RPMI8226 (cell line): ENCODE data around the gene COX5B.
A peak's percentile ranks its signal among the peaks of the same experiment; 100 is the strongest.
"Not testable (repeated sequence)": the region's sequence is repeated elsewhere in the genome, so short reads cannot be mapped to it uniquely, and the experiment has no call there.

ENCODE experiments used
- DNase-seq: peaks from one replicate; pipeline ENCODE4 v3.0.0-alpha.2; 2015

COX5B gene

GRCh38 chr2:97654791-97655190 lies 8.9 kb downstream of the COX5B start:
- no peak for DNase-seq

DNA sequence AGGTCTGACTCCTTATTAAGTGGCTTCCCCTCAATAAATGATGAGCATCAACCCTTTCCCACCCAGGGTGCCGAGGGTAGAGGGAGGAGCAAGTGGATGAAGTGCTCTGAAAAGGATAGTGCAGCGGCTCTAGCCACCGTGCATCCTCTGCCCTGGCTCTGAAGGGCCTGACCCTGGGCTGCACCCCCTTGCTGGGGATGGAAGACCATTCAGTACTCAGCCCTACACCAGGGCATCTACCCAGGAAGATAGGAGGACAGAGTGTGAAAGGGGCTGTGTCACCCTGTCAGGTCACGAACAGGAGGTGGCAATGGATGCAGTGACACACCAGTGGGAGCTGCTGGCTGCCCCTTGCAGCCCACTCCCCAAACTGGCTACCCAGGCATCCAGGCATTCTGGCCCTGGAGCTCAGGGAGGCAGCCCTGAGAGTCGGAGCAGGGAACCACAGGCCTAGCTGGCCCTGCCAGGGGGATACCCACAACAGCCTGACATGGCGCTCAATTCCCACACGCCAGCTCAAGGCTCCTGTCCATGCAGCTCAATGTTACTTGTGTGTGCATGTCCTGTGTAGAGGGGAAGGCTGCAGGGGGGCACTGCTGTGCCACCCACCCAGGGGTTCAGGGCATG lies 10.4 kb downstream of the COX5B start:
- DNase-seq: no peak

GRCh38 chr2:97656905-97657587 lies 11.2 kb downstream of the COX5B start:
- no peak for DNase-seq

- no peak for DNase-seq
Observed at GRCh38 chr2:97657986-97658690, 12.3 kb downstream of the COX5B start.

- DNase-seq: no peak
Observed at GRCh38 chr2:97658691-97659157, 12.9 kb downstream of the COX5B start.

DNA sequence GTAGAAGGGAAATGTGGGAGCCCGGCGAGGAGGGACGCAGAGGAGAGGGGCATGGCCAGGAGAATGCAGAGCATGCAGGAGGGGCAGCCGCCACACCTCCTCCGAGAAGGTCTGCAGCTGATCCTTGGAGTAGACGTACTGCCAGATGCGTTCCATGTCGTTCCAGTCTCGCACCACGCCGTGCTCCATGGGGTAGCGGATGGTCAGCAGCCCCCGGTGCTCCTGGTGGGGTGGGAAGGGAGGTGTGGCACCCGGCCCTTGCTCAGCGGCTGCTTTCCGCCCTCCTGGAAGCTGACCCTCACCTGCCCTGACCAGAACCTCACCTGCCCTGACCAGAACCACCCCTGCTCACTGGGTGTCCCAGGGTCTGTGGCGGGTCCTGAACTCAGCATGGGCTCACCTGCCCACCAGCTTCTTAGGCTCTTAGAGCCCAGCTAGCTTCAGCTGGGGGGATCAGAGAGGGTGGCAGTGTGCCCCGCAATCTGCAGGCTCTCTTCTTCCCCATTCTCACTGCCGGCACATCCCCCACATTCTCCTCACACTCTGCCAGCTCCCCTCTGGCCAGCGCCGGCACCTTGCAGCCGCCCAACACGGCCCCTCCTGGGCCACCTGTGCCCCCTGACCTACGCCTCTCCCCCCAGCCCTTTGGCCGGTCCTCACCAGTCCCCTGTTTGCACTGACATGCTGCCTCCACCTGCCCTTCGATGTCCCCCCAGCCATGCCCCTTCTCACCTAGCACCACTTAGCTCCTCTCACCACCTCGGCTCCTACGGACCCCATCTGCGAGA lies 13.6 kb downstream of the COX5B start:
- no peak for DNase-seq

GRCh38 chr2:97660044-97660774 lies 14.3 kb downstream of the COX5B start:
- DNase-seq: no peak

DNA sequence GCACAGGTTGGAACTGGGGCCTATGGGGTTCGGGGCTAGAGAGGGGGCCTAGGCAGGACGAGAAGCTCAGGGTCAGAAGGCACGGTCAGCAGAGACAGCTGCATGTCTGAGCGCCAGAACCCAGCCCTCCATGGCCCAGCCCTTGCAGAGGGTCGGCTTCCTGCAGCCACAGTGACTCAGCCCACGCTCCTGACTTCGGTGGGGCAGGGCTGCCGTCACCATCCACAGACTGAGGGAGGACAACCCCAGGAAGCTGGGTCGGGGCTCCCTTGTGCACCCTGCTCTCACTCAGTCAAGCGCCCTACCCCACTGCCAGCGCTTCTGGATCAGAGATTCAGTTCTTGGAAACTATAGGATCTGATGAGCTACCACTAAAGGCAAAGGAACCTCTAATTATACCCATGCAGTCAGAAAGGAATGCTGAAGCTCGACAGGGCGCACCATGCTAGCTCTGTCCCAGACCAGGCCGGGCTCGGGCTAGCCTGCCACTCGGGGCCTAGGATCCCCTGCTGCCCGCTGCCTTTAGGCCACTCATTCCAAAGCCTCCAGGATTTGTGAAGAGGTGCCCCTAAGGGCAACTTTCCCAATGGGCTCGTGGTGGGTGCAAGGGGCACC lies 15.0 kb downstream of the COX5B start:
- DNase-seq: no peak

DNA sequence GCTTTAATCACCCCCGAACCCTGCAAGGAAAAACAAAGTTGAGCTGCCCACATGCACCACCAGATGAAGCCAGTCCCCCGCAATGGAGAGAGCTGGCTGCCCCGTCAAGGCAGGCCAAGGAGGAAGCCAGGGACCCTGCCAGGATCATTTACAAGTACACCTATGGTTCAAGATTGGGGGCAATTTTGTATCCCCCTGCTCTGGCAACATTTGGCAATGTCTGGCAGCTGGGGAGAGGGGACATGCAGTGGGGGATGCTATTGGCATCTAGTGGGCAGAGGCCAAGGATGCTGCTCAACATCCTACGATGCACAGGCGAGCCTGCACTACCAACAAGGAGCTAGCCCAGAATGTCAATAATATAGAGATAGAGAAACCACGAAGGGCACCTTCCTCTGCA lies 16.1 kb downstream of the COX5B start:
- DNase-seq: no peak

- DNase-seq: no peak
Observed at GRCh38 chr2:97662386-97662894, 16.6 kb downstream of the COX5B start.

DNA sequence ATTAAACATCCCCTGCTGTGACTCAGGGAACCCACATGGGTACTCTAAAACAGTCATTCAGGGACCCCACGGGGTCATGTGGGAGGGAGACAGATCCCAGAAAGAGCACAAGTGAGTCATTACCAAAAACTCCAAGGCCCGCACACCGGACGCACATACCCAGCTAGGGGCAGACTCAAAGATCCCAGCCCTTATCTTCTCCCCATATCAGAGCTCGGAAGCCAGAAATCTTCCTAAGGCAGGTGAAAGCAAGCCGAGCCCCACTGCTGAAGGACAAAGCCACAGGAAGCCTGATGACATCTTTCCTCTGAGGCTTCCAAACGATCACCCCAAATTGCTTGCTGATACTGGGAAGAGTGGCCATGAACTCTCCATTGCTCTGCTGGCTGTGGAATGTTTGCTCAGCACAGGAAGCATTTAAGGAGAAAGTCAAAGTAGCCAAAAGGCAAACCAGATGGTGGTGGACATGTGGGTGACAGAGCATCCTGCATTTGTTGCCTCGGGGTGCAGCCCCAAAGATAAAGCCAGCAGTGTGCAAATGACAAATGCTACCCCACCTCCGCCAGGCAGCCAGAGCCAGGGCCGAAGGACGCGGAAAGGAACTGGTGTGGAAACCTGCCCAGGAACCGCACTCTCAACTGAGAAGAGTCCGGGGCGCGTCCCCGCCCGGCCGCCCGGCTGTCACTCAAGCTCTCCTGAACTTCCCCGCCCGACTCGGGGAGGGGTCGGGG lies 17.2 kb downstream of the COX5B start:
- peak; percentile 81 for DNase-seq

GRCh38 chr2:97663626-97663961 lies 17.7 kb downstream of the COX5B start:
- no peak for DNase-seq

- DNase-seq: peak; percentile 98
Observed at GRCh38 chr2:97663962-97664635, 18.2 kb downstream of the COX5B start, which contains the start of gene ACTR1B. Gene ACTR1B, minus strand, starts transcription at chr2:97664044. Its CDS starts 154 bp downstream, at chr2:97663890.

GRCh38 chr2:97664636-97664970 lies 18.7 kb downstream of the COX5B start:
- no peak for DNase-seq

- no peak for DNase-seq
Observed at GRCh38 chr2:97669448-97669847, 23.6 kb downstream of the COX5B start, which contains the start of gene C2orf92. Gene C2orf92, plus strand, starts transcription at chr2:97669713. Its CDS starts 76 bp downstream, at chr2:97669789.

GRCh38 chr2:97670471-97670870 lies 24.6 kb downstream of the COX5B start:
- DNase-seq: no peak

DNA sequence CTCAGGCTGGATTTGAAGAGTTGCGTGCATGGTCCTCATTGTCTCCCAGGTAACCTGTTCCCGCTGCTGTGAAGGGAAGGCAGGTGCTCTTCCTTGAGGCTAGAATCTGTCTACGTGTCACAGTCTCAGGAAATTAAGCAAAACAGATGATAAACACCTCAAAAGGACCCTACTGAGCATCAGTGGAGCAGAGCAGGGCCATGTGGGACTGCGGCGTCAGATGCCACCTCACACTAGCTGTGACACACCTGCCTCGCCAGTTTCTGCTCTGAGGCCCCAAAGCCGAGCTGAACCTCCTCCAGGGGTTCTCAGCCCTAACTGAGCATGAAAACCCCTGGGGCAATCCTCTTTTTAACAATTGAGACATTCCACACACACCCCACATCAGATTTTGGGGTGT lies 25.7 kb downstream of the COX5B start:
- DNase-seq: no peak

GRCh38 chr2:97672606-97673140 lies 26.8 kb downstream of the COX5B start:
- DNase-seq: not testable (repeated sequence)

GRCh38 chr2:97673182-97673914 lies 27.5 kb downstream of the COX5B start:
- DNase-seq: no peak

DNA sequence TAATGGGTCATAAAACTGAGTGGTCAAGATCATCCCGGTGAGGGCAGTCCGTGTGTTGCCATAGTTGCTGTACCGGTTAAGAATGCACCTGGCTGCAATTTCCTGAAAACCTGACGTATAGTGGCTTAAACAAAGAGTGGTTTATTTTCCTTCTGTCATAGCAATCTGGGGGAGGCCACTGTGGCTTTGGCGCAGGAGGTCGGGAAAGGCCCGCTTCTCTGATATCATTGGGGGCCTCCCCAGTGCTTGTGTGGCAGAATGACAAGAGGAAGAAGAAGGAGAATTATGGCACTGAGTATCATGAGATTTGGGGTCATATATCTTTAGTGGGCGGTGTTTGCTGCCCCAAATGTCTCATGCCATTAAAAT lies 28.0 kb downstream of the COX5B start:
- no peak for DNase-seq
